ENCODE results near the gene GRID2.
"Not testable (repeated sequence)": the region's sequence is repeated elsewhere in the genome, so short reads cannot be mapped to it uniquely, and the experiment has no call there.

GRID2 gene

DNA sequence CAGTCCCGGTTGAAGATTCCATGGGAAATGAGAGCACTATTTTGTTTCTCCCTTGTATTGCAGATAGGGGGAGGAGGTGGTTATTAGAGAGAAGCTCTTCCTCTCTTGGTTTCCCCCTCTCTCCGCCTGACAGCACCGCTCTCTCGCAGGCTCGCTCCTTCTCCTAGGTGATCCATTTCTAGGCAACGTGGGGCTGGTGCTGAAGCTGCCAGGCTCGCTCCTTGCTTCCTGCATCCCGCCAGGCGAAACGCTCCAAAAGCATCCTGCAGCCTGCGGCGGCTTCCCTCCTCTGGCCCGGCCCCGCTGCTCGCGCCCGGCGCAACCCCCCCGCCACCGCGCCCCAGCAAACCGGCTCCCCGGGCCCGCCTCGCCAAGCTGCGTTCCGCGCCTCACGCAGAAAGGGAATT, at the start of gene GRID2:
GRID2 (plus strand) TSS at position 346 of the 407 bp plus-strand sequence.
- DNase-seq (ENCODE audit: low spot score) = no peak

DNA sequence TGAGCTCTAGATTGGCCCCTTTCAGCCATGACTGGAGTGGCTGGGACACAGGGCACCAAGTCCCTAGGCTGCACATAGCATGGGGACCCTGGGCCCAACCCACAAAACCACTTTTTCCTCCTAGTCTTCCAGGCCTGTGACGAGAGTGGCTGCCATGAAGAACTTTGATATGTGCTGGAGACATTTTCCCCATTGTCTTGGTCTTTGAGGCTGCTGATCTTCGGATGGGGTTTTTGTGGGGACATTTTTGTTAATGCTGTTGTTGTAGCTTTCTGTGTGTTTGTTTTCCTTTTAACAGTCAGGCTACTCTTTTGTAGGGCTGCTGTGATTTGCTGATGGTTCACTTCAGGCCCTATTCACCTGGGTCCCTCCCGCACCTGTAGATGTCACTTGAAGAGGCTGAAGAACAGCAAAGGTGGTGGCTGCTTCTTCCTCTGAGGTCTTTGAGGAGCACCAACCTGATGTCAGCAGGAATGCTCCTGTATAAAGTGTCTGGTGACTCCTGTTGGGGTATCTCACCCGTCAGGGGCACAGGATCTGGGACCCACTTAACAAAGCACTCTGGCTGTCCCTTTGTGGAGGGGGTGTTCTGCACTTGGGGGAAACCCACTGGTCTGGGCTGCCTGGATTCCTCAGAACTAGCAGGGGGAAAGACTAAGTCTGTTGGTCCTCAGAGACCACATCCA, 49.6 kb upstream of the GRID2 start:
- DNase-seq (ENCODE audit: low spot score) = no peak

DNA sequence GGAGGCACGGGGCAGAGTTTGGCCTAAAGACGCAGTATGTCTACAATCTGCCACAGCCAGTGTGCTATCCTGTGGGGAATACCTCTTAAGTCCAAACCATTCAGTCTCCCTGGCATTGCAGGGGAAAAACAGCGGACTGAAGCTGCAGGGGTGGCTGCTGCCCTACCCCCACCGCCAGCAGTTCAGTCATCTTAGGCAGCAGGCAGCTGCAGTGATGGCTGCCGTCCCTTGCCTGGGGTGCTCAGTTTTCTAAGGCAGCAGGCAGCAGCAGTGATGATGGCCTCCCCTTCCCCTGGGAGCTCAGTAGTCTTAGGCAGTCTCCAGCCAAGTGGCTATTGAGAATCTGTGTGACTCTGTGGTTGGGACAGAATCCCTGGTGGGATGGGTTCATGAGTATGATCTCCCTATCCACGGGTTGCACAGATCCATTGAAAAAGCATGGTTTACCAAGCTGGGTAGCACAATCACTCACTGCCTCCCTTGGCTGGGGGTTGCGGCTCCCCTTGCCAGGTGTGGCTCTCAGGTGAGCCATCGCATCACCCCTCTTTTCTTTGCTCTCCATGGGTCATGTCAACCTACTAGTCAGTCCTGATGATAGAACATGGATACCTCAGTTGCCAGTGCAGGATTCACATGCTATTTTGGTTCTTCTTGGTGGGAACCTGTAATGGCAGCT, 48.9 kb upstream of the GRID2 start:
- DNase-seq (ENCODE audit: low spot score) = no peak

DNA sequence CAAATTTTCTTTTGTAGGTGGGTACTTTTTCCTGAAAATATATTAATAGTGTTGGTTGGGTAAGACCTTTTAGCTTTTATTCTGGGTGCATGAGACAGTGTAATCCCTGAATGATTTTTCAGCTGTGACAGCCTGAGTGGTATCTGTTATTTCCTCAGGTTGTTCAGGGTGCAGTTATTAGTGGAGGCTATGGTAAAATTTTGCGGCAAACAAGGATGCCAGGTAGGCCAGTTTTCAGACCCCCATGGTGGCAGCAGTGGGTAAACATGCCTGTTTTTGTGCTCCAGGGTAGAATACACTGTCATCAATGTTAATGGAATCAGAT, 47.9 kb upstream of the GRID2 start:
- DNase-seq (ENCODE audit: low spot score) = no peak

DNA sequence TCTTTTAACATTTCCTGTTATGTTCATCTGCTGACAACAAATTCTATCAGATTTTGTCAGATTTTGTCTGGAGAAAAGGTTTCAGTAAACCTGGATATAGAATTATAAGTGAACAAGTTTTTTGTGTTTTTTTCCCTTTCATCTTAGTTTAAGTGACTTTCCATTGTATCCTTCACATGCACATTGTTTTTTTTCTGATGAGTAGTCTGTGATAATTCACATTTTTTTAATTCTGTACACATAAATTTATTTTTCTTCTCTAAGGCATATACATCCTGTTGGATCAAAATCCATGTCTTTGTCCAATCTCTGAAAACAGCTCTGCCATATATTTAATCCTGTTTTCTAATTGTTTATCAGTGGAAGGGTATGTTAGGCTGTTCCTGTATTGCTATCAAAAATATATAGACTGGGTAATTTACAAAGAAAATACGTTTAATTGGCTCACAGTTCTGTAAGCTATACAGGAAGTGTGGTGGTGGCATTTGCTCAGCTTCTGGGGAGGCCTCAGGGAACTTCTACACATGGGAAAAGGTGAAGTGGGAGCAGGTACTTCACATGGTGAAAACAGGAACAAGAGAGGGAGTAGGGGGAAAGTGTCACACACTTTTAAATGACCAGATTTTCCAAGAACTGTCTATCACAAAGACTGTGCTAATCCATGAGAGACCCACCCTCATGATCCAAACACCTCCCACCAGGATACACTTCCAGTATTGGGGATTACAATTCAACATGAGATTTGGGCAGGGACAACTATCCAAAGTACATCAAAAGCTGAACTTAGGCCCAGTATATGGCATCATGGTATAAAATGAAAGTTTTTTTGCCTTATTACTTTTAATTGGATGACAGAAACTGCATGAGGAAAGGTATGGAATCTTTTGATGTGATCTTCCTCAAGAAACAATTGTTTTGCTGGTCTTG, 45.6 kb upstream of the GRID2 start:
- DNase-seq (ENCODE audit: low spot score) = no peak

DNA sequence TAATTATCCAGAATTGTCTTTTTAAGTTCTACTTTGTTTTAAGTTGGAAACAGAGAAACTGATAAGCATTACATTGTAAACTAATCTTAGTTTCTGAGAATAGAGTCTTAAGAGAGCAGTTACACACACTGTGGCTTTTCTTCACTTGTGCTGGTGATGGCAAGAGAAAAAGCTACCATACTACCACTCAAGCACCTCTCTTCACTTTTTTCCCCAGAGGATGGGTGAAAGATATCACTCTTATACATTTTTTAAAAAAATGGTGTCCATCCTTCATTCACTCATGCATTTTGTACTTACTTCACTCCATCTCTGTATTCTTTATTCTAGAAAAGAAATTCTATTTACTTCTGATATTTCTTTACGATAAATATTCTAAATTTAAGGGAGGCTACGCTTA, 42.5 kb upstream of the GRID2 start:
- no peak for DNase-seq (ENCODE audit: low spot score)

DNA sequence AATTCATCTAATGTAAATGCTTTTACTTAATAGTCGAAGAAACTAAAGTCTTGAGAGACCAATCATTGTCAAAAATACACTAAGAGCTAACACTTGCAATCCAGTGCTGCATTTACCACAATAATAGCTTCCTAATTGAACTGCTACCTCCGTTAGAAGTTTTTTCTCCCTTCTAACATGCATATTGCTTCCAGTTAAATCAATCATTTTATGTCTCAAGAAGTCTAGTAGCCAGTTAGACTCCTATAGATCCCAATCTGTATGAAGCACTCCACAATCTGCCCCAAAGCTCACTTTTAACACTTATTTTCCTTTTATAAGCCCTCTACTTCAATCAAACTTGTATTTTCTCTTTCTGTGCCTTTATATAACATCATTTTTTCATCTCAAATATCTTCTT, 41.4 kb upstream of the GRID2 start:
- DNase-seq (ENCODE audit: low spot score) = no peak

DNA sequence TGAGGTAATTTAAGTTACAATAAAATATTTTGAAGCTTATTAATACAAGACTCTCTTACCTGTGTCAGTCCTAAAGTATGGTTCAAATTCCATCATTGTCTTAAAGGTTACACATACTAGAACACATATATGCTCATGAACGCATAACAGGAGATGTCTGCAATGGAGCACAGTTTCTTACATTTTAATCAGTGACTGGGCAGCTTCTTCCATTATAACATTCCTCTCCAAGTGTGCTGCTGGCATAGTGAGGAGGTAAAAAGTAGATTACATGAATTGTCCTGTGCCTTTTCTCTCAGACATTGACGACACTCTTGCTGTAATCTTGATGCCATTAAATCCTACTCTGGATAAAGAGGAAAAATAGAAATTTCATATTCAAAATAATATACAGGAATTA, 40.8 kb upstream of the GRID2 start:
- DNase-seq (ENCODE audit: low spot score) = no peak

DNA sequence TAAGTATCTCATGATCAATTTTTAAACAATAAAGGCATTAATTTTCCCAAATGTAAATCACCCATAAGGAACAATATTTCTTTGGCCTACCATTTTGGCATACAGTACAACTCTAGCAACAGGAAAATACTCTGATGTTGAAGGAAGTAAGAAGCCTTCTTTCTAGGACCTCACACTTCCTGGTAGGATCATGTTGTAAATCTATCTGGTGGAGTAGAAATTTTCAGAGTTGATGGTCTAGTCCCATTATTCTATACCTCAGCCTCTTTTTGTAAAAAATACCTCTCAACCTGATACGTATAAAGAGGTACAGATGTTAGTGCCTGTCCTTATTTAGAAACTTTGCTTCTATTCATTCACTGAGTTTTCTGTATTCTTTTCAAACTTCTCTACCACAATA, 40.2 kb upstream of the GRID2 start:
- DNase-seq (ENCODE audit: low spot score) = no peak

DNA sequence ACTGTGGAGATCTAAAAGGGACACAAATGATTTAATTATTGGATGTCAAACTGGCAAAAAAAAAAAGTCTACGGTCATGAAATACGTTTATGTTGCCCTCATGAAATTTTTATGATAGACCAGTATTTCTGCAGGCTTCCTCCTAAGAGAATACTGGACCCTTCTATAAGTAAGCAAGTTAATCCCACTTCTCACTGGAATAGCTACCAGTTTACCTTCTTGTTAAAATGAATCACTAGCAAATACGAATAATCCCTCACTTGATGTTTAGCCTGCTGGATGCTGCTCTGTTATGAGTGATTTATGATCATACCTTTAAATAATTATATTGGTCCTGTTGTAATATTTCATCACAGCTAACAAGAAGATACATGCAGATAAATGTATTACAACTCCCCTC, 39.6 kb upstream of the GRID2 start:
- DNase-seq (ENCODE audit: low spot score) = no peak

DNA sequence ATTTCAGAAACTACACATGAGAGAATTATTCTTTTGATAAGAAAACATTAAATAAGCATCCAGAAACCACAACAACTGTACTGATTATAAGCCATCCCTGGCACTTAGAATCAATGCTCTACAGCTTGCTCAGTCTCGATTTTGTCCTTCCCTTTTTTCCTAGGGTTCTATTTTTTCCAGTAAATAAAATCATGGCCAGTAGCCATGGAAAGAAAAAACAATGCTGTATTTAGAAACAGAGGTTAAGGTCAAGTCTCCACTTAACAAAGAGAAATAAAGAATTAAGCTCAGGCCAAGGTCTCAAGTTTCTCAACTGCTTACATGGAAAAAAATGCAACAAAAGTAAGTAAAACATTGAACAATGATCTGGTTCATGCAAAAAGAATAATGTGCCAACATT, 38.7 kb upstream of the GRID2 start:
- DNase-seq (ENCODE audit: low spot score) = no peak

DNA sequence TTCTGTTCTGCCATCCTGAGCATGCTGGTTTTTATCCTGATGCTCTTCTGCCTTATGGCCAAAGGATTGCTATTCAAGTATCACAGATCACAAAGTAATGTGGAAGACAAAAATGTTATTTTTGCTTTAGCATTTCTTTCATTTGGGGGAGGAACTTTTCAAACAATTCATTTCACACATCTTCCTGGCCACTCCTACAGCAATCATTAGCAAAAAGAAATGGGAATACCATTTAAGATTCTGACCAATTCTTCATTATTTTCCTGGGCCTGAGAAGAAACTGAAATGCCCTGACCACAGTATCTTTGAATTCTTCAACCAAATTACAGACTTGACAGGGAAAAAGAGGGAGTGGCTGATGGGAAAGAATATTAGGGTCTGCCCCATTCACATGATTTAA, 38.0 kb upstream of the GRID2 start:
- DNase-seq (ENCODE audit: low spot score) = no peak

DNA sequence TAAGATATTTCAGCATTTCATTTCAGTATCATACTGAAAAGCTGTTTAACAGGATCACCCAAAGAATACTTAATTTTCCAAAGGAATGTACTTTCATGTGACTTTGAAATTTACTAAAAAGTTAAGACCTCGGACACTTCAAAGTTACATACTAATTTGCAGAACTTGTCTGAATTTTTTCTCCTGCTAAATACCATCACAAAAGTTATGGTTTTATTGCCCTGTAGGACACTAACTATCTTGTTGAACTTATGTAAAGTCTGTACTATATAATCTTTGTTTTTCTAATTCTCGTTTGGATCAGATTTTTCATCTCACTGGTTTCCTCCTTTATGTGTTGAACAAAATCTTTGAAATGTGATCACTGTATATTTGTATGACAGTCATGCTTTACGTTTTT, 37.2 kb upstream of the GRID2 start:
- no peak for DNase-seq (ENCODE audit: low spot score)

DNA sequence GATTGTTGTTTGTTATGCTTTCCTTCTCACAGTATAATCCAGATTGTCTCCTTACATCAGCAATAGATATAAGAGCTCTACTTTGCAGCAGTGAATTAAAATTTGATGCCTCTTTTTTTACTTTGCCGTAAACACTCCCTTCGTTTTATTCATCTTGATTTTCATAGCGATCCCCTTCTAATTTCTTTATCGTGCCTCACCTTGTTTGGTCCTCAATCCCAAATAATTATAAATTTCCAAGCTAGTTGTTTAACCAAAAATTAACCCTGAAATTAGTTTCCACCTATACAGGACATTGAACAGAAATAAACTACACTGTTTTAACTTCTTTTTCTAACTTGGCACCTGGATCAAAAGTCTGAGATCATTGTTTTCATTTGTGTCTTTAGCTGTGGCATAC, 35.1 kb upstream of the GRID2 start:
- DNase-seq (ENCODE audit: low spot score) = no peak

DNA sequence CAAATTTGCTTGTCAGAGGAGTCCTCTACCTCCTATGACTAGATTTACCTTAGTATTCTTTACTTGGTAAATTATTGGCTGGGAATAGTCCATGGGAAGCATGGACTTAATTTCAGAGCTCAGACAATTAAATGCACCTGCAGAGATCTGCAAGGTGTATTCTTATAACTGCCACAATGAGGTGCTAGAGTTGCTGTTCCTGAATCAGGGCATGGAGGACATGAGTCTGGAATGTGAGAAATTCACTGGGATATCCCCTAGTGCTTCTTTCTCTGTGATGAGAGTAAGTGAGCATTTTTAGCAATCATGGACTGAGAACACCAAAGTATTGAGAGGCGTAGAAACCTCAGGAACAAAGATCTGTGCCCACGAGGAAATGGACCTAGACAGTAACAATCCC, 32.9 kb upstream of the GRID2 start:
- DNase-seq (ENCODE audit: low spot score) = no peak

DNA sequence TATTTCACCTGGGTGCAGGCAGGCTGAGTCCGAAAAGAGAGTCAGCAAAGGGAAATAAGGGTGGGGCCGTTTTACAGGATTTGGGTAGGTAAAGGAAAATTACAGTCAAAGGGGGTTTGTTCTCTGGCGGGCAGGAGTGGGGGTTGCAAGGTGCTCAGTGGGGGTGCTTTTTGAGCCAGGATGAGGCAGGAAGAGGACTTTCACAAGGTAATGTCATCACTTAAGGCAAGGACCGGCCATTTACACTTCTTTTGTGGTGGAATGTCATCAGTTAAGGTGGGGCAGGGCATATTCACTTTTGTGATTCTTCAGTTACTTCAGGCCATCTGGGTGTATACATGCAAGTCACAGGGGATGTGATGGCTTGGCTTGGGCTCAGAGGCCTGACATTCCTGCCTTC, 32.2 kb upstream of the GRID2 start:
- DNase-seq (ENCODE audit: low spot score) = not testable (repeated sequence)

DNA sequence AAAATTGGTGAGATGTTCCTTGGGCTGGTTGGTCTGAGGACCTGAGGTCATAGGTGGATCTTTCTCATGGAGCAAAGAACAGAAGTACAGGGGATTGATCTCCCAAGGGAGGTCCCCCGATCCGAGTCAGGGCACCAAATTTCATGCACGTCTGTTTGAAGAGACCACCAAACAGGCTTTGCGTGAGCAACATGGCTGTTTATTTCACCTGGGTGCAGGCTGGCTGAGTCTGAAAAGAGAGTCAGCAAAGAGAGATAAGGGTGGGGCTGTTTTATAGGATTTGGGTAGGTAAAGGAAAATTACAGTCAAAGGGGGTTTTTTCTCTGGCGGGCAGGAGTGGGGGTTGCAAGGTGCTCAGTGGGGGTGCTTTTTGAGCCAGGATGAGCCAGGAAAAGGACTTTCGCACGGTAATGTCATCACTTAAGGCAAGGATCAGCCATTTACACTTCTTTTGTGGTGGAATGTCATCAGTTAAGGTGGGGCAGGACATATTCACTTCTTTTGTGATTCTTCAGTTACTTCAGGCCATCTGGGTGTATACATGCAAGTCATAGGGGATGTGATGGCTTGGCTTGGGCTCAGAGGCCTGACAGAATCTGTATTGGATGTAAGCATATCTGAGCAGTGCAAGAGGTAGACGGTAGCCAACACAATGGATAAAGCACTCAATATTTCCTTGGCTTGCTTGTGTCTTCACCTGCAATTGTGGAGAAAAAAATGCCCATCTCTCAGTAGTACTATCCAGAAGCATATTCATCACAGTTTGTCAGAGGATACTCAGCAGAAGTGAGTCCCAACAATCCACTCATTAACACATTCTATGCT, 26.5 kb upstream of the GRID2 start:
- not testable (repeated sequence) for DNase-seq (ENCODE audit: low spot score)

DNA sequence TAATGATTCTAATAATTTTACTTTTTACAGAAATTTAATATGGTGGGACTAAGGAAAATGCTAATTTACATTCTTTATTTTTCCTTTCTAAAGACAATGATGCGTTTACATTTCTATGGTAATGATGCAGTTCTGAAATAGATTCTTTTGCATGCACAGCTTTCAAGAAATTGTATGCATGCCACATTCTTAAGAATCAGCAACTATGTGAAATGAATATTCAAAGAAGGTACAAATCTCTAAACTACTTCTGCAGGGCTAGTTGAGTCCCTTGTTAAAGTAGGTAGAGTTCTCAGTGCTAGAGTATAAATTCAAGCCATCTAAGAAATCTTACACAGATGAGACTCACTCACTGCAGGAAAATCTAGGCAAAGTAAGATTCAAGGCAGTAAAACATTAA, 24.5 kb upstream of the GRID2 start:
- no peak for DNase-seq (ENCODE audit: low spot score)

DNA sequence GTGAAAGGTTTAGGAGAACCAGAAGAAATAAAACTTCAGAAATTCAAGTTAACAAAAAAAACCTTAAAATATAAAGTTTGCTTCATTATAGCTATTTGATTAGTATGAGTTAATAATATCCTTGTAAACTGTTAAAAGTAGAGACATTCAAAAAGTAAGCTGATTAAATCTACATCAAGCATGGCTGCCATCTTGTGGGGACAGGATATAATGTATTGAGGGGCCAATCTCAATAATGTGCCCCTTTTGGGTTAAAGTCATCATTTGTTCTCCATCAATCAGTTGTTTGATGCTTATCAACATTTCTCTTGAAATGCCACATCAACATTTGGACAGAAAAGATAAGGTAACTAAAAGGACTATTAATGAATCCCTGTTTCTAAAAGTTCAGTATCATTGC, 4.6 kb upstream of the GRID2 start:
- no peak for DNase-seq (ENCODE audit: low spot score)

DNA sequence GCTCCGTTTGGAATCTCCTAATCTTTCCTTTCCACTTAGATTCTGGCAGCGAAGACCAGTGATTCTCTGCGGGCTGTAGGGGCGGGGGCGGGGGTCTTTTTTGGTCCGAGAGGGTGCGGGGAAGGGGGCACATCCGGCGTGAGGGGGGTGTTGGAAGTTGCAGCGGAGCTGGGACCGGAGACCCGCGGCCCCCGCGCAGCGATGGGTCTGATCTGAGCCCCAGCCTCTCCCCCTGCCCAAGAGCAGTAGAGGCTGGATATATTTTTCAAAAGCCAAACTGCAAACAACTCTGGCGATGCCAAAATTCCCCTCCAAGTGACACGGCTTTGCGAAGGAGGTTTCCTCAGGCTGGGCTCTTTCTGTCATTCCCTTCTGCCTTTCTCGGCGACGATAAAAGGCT, 355 bp downstream of the GRID2 start:
- no peak for DNase-seq (ENCODE audit: low spot score)

DNA sequence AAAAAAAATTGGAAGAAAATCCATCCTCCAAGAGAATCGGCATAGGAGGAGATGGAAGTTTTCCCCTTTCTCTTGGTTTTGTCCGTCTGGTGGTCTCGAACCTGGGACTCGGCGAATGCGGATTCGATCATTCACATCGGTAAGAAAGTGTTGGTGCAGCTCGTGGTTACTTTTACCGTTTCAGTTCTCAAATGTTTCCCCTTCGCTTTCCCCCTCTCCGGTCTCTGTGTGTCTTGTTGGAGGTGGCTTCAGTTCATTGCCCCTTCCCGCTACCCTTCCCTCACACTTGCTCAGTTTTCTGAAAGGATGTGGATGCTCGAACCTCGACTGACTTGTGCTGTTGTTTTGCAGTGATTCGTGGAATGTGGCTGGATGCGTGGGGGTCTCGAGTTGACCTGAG, 840 bp downstream of the GRID2 start:
- no peak for DNase-seq (ENCODE audit: low spot score)

DNA sequence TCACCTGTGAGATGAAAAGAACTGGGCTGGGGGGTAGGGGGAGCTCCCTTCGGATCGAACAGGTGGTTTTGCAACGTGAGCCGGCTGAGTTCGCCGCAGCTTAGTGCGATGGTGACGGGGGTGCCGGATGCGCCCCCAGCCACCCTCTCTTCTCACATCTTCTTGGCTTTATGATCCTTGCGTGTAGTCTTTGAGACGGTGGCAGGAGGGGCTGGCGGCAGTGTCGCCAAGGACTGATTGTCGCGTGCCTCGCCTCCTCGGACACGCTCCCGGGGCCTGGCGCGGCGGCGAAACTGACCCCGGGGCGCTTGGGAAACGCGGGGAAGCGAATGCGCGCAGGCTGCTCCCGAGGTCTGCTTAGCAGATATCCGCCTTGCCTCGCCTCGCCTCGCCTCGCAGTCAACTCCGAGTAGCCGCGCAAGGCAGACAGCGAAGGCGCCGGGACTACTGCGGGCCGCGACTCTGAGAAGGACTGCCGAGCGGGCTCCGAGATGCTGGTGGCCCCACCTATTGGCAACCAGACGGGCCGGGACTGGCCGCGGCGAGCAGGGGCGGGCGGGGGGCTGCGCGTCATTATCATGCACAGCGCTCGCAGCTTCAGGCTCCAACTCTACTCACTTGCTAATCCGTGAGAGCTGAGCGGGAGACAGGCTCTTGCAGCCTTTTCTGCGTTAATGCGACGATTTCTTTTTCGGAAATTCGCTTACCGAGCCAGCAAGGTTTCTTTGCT, 1.5 kb downstream of the GRID2 start:
- DNase-seq (ENCODE audit: low spot score) = no peak

Data from hematopoietic multipotent progenitor cell treated with erythropoietin and hydrocortisone succinate and interleukin-3 and kit ligand, for 15 days (in vitro differentiated cells).